Upper lobe of left lung (tissue), 6 donors: ENCODE data around the gene CCDC40. TPM values are rescaled to one million over a fixed set of nuclear protein-coding genes. Genes with fewer than 3 reads are reported as not detected.
A peak's percentile ranks its signal among the peaks of the same experiment; 100 is the strongest.

Experiments used
- ATAC-seq, 2 donors: fragments of 200-7000 bp; cut with Tn5 transposase; one replicate each; pipeline ENCODE4 v1.9.1; 2022; ENCODE audit warnings: mild to moderate bottlenecking in 2 of 2, moderate library complexity in 2 of 2; ENCODE audit not compliant: low FRiP score in 2 of 2
- DNase-seq, 2 donors: peaks; one replicate each; pipeline ENCODE4 v3.0.0-alpha.2; 2019 to 2020
- H3K27ac ChIP-seq, 4 donors: fragments of 200-600 bp; sonication (generic); one replicate each; pipeline ENCODE4 v1.5.1; 2016 to 2019
- H3K27me3 ChIP-seq, 4 donors: fragments of 200-600 bp; sonication (generic); one replicate each; pipeline ENCODE4 v1.5.1; 2017 to 2019
- H3K36me3 ChIP-seq, 4 donors: fragments of 200-600 bp; sonication (generic); one replicate each; pipeline ENCODE4 v1.5.1; 2016 to 2019
- H3K4me1 ChIP-seq, 4 donors: fragments of 200-600 bp; sonication (generic); one replicate each; pipeline ENCODE4 v1.5.1; 2018 to 2019
- H3K4me3 ChIP-seq, 4 donors: fragments of 200-600 bp; sonication (generic); one replicate each; pipeline ENCODE4 v1.5.1; 2017 to 2019; ENCODE audit warnings: mild to moderate bottlenecking in 2 of 4, moderate library complexity in 1 of 4
- H3K9me3 ChIP-seq, 4 donors: fragments of 200-600 bp; sonication (generic); one replicate each; pipeline ENCODE4 v1.5.1; 2018 to 2019
- CTCF ChIP-seq, 6 experiments: fragments of 450-650 bp in 4 of 6; fragments of 200-600 bp in 2 of 6; sonication (generic) in 2 of 6; IDR thresholded peaks; one replicate each; pipeline ENCODE4 v1.5.1; 2016 to 2019; ENCODE audit warnings: antibody characterized with exemption in 6 of 6
- EP300 ChIP-seq, 4 donors: sonication (generic); formaldehyde crosslinking; IDR thresholded peaks; one replicate each; pipeline ENCODE4 v1.5.1; 2017; ENCODE audit warnings: antibody characterized with exemption in 4 of 4, control low read depth in 2 of 4
- POLR2A ChIP-seq, 4 donors: fragments of 450-650 bp; IDR thresholded peaks; one replicate each; pipeline ENCODE4 v1.5.1; 2016 to 2017; ENCODE audit warnings: antibody characterized with exemption in 4 of 4, mild to moderate bottlenecking in 2 of 4
- POLR2AphosphoS5 ChIP-seq, 2 donors: sonication (generic); formaldehyde crosslinking; IDR thresholded peaks; one replicate each; pipeline ENCODE4 v1.5.1; 2017; ENCODE audit warnings: antibody characterized with exemption in 2 of 2
- WGBS, 2 donors: methylation state at CpG; one replicate each; pipeline ENCODE4 v1.1.5; 2017 to 2018; 5-methylcytosine and 5-hydroxymethylcytosine counted together
- total RNA-seq, 6 donors: library from RNA; depleted of rRNA in 4 of 6; stranded (reverse); fragments of >200 nt in 4 of 6; gene quantifications; one replicate each; pipeline versions ENCODE4 v1.1.0 to v1.2.1, GENCODE V29; 2016 to 2021
- donor health status: DM: no; HTN: no; CAD: no; lungs with moderate emphysema.
- donor health status: DM: no; HTN: yes; CAD: no; lungs with severe emphysema.

Gene CCDC40
- total RNA-seq, 6 donors from 2014 or later: 4.1 to 96.4 (median 24.2) TPM

DNA sequence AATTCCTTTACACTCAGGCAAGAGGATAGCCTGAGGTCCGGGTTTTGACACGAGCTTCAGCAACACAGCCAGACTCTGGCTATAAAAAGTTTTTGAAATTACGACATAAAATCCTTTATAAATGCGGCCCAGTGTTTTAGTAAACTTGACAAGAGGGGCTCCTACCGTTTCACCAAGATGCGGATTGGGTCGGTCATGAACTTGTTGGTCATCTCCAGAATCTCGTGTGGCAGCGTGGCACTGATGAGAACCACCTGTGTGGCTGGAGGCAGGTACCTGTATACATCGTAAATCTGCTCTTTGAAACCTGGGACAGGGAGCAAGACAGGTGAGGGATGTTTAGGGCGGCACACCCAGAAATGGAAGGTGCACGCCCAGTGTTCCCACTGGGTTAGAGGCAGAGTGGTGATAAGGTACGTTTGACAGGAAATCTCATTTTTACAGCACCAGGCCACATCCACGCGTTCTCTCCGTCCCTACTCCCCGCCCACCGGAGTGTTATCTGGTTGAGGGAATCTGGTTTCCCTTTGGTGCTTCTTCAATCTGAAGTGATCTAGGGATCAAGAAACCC is 102.5 kb downstream of the CCDC40 start:
- H3K36me3 ChIP-seq: peaks cover 55 to 100% (median 87%) of the 10 kb centered on the region in 4 donors
- ATAC-seq: no peak

DNA sequence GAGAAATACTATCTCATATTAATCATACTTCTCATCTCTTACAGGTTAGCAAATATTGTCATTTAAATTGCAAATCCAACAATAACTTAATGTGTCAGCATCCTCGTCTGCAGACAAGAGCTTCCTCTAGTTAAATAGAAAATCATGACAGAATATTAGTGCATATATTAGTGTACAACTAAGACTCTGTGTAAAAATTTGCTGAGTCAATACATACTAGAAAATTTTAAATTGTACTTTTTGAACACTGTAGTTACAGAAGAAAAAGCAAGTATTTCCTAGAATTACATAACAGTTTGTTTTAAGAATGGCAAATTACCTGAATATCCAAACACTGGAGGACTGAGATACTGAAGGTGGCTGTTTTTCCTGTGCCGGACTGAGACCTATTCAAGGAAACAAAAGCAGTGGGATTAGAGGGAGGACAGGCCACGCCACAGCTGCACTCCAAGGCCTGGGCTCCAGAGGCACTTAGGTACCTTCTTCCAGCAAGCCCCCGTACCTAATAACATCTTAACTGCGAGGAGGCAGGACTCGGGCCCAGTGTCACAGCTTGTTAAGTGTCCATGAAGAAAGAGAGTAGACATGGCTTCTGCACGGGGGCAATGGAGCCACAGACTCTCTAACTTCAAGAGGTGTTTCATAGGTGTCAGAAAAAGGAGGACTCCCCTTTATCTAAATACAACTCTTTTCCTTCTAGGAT is 105.2 kb downstream of the CCDC40 start:
- Histone ChIP-seq H3K27me3 (no peaks in the 10 kb centered on the region), H3K9me3 (no peaks in the 10 kb centered on the region), H3K4me3 (no peak overlapping the region), H3K27ac (no peak overlapping the region), H3K4me1 (peaks cover 16 to 25% (median 18%) of the 10 kb centered on the region in 4 donors), H3K36me3 (peaks cover 35 to 78% (median 62%) of the 10 kb centered on the region in 4 donors)
- DNase-seq (no peak), ATAC-seq (no peak)
- TF ChIP-seq CTCF (IDR thresholded peaks at IDR 0.05): no peak
- TF ChIP-seq EP300 (IDR thresholded peaks at IDR 0.05): no peak
- no peak for TF ChIP-seq POLR2A (IDR thresholded peaks at IDR 0.05)
- no peak for TF ChIP-seq POLR2AphosphoS5 (IDR thresholded peaks at IDR 0.05)
- 94 to 96% methylated on average over 7 of the region's 7 CpGs for WGBS, 2 donors

More for the DNA sequence above, 102.5 kb downstream of the CCDC40 start:
- Histone ChIP-seq H3K27ac (no peak overlapping the region), H3K4me1 (peaks cover 0 to 2% (median 0%) of the 10 kb centered on the region in 4 donors), H3K9me3 (no peaks in the 10 kb centered on the region), H3K27me3 (no peaks in the 10 kb centered on the region), H3K4me3 (no peak overlapping the region)
- no peak for DNase-seq
- WGBS, 2 donors: 90 to 95% methylated on average over 17 to 18 of the region's 18 CpGs
- TF ChIP-seq CTCF (IDR thresholded peaks at IDR 0.05): no peak
- TF ChIP-seq POLR2A (IDR thresholded peaks at IDR 0.05): no peak
- no peak for TF ChIP-seq EP300 (IDR thresholded peaks at IDR 0.05)
- no peak for TF ChIP-seq POLR2AphosphoS5 (IDR thresholded peaks at IDR 0.05)

DNA sequence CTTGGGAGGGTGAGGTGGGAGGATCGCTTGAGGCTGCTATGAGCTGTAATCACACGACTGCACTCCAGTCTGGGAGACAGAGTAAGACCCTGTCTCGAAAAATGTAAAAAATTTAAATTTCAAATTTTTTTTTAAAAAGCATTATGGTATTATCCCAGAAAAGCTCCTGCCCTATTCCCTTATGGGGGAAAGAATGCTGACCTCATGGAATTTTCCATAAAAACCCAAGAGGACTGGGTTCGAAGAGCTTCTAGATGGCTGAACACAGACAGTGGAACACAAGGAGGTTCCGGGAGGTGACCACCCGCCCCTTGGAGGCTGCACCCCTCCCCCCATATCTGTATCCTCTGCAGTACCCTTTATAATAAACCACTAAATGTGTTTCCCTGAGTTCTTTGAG is 106.5 kb downstream of the CCDC40 start:
- TF ChIP-seq CTCF (IDR thresholded peaks at IDR 0.05): no peak
- TF ChIP-seq POLR2AphosphoS5 (IDR thresholded peaks at IDR 0.05): no peak
- no peak for TF ChIP-seq EP300 (IDR thresholded peaks at IDR 0.05)
- TF ChIP-seq POLR2A (IDR thresholded peaks at IDR 0.05): no peak
- Histone ChIP-seq H3K27ac (no peak overlapping the region), H3K4me1 (peaks cover 17 to 29% (median 19%) of the 10 kb centered on the region in 4 donors), H3K27me3 (no peaks in the 10 kb centered on the region), H3K36me3 (peaks cover 35 to 65% (median 50%) of the 10 kb centered on the region in 4 donors), H3K4me3 (no peak overlapping the region), H3K9me3 (no peaks in the 10 kb centered on the region)
- 95 to 96% methylated on average over 6 of the region's 6 CpGs for WGBS, 2 donors
- ATAC-seq (no peak), DNase-seq (no peak)

- Histone ChIP-seq H3K9me3 (no peaks in the 10 kb centered on the region), H3K36me3 (peaks cover 18 to 40% (median 28%) of the 10 kb centered on the region in 4 donors), H3K27ac (peak overlapping the region in 3 of 4 donors; percentile 92 to 98 (median 97)), H3K4me1 (peaks cover 21 to 41% (median 26%) of the 10 kb centered on the region in 4 donors), H3K4me3 (peak overlapping the region; percentile 86 to 95 (median 88)), H3K27me3 (no peaks in the 10 kb centered on the region)
- TF ChIP-seq POLR2A (IDR thresholded peaks at IDR 0.05) (no peak), POLR2AphosphoS5 (IDR thresholded peaks at IDR 0.05) (no peak), EP300 (IDR thresholded peaks at IDR 0.05) (no peak), CTCF (IDR thresholded peaks at IDR 0.05) (no peak)
- ATAC-seq (no peak), DNase-seq (no peak)
- WGBS, 2 donors: 46 to 54% methylated on average over 10 of the region's 10 CpGs
Measured at GRCh38 chr17:80145076-80146075, 108.9 kb downstream of the CCDC40 start.
